Measurements from ENCODE around the gene PHF24.

The PHF24 gene

DNA sequence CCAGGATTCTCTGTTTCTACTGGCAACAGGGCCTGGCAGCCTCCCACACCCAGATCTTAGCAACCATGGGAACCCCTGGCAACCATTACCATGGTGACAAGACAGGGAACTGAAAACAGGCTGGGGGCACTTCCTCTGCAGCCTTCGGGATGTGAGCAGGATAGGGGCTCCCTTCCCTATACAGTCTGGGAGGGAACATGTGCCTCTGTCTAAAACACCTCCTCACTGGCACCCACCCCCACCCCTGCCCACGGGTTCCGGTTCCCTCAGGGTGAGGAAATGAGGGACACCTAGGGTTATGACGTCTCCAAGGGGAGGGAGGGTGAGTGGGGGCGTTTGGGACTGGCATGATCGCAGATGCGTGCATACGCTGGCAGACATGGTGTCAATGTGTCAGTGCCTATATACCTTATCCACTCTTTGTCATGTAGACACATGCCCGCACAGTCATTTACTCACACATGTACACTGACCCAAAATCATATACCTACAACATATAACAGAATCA is 28.5 kb downstream of the PHF24 start:
- H3K36me3 ChIP-seq, result no peaks in the 10 kb centered on the region
- TF ChIP-seq, protein P1, sequence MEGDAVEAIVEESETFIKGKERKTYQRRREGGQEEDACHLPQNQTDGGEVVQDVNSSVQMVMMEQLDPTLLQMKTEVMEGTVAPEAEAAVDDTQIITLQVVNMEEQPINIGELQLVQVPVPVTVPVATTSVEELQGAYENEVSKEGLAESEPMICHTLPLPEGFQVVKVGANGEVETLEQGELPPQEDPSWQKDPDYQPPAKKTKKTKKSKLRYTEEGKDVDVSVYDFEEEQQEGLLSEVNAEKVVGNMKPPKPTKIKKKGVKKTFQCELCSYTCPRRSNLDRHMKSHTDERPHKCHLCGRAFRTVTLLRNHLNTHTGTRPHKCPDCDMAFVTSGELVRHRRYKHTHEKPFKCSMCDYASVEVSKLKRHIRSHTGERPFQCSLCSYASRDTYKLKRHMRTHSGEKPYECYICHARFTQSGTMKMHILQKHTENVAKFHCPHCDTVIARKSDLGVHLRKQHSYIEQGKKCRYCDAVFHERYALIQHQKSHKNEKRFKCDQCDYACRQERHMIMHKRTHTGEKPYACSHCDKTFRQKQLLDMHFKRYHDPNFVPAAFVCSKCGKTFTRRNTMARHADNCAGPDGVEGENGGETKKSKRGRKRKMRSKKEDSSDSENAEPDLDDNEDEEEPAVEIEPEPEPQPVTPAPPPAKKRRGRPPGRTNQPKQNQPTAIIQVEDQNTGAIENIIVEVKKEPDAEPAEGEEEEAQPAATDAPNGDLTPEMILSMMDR (IDR thresholded peaks at IDR 0.05; ENCODE audit: low read depth, low read length), result no peak
- peaks cover 23% of the 10 kb centered on the region for H3K4me1 ChIP-seq
- no peaks in the 10 kb centered on the region for H3K9me3 ChIP-seq
- DNase-seq, result peak; percentile 70
- H3K4me3 ChIP-seq (ENCODE audit: low read depth, low read length), result peak overlapping the region; percentile 20; the same call in 1 of the 2 replicates
- H3K27me3 ChIP-seq, result no peaks in the 10 kb centered on the region

DNA sequence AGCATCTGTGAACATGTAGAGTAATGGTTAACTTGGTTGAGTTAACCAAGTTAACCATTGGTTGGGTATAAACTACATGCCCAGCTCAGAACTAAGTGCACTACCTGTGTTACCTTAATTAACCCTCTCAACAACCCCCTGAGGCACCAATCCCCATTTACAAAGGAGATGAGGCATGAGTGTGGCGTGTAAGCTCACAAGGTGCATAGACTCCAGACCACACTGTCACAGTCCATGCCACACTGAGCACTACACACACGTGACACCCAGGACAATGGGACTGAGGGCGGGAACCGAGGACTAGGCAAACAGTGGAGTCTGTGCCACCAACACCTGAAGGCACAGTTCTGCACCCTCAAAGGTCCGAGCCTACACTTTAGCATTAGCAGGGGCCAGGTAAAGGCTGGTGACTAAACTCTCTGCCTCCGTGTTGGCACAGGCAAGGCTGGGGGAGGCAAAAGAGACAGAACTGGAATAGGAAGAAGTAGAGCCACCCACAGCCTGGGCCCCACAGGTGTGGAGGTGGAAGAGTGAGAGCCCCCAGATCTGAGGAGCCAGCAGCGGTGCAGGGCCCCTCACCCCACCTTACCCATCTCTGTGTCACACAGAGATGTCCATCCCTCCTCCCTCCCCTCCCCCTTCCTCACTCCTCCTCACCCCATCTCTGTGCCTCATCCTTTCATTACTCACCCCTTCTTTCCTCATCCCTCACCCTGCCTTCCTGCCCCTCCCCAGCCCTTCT is 29.2 kb downstream of the PHF24 start:
- H3K27me3 ChIP-seq, result no peaks in the 10 kb centered on the region
- H3K36me3 ChIP-seq, result no peaks in the 10 kb centered on the region
- no peak overlapping the region for H3K4me3 ChIP-seq (ENCODE audit: low read depth, low read length)
- TF ChIP-seq, protein P1 (IDR thresholded peaks at IDR 0.05; ENCODE audit: low read depth, low read length), result no peak
- H3K4me1 ChIP-seq, result peaks cover 29% of the 10 kb centered on the region
- DNase-seq, result no peak
- no peaks in the 10 kb centered on the region for H3K9me3 ChIP-seq

DNA sequence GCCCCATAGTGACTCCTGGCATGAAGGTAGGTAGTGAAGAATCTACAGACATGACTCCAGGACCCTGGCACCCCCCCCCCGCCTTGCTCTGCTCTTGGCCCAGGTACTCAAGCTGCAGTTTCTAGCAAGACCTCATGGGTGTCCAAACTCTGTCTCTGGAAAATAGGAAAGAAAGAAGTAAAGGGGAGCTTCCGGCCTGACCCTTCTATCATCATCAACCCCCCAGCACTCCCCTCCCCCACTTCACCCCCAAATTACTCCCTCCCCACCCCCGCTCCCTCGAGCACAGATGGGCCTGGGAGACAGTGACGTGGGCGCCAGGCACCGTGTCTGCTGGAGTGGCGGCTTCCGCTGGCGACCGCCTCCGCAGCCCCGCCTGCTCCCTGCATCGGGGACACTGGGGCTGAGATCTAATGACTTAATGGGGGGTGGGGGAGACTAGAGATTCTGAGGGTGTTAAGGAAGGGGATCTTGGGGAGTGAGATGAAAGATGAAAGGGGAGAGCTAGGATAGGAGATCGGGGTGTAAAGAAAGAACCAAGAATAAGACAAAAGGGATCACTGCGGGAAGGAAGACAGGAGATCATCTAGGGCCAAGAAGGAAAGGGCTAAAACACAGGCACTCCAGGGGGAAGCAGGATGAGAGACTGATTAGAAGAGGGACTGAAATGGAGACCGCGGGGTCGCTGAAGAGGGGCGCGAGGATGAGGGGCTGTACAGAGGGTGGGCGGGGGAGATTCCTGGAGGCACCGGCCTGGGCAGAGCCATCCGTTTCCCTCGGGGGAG is 30.3 kb downstream of the PHF24 start:
- H3K27me3 ChIP-seq, result no peaks in the 10 kb centered on the region
- peak; percentile 42 for DNase-seq
- no peaks in the 10 kb centered on the region for H3K9me3 ChIP-seq
- no peaks in the 10 kb centered on the region for H3K36me3 ChIP-seq
- peaks cover 39% of the 10 kb centered on the region for H3K4me1 ChIP-seq
- TF ChIP-seq, protein P1 (IDR thresholded peaks at IDR 0.05; ENCODE audit: low read depth, low read length), result no peak
- peak overlapping the region; percentile 76 for H3K4me3 ChIP-seq (ENCODE audit: low read depth, low read length)

DNA sequence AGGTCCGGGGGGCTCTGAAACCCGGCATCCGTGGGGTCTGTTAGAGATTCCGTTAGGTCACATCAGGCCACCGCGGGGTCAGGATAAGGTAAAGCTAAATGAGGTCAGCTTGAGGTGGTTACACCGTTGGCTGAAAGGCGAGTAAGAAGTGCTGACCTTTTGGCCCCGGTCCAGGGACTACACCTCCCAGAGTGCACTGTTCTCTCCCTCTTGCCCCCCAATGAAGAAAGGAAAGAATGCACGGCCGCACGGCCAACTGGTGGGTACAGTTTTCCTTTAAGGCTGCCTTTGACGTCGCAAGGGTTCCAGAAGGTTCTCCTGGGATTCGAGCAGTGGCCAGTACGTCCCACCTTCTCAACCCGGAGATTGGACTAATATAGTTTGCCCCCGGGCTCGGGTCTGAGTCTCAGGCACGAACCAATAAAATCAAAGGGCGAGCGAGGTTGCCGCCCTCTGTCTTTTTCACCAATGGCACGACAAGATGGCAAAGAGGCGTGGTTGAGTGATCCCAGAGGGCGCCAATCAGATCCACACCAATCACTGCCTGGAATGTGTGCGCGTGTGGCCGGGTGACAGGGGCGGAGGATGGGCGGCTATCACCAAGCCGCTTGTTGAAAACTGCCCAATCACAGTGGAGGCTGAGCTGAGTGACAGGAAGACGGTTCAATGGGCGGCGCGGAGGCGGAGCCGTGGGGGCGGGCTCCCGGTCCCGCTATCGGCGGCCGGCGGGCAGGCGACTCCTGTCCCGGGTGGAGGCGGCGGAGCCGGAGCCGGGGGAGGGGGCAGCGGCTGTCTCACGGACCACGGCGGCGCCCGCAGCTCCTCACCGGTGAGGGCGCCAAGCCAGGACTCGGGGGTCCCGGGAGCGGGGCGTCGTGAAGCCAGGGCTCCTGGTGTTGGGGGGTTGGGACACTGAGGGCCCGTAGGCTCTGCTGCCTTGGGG is 31.2 kb downstream of the PHF24 start, which contains the start of gene DNAJB5:
Gene DNAJB5 (plus strand): TSS at position 743 of the 943 bp plus-strand sequence. CDS start 886 bp downstream, outside the sequence.
- H3K4me1 ChIP-seq, result peaks cover 46% of the 10 kb centered on the region
- peak within 1 kb of the TSS; percentile 82 for H3K4me3 ChIP-seq (ENCODE audit: low read depth, low read length)
- no peaks in the 10 kb centered on the region for H3K36me3 ChIP-seq
- TF ChIP-seq, protein P1 (IDR thresholded peaks at IDR 0.05; ENCODE audit: low read depth, low read length), result no peak
- H3K9me3 ChIP-seq, result no peaks in the 10 kb centered on the region
- DNase-seq, result peak; percentile 98
- H3K27me3 ChIP-seq, result no peaks in the 10 kb centered on the region

DNA sequence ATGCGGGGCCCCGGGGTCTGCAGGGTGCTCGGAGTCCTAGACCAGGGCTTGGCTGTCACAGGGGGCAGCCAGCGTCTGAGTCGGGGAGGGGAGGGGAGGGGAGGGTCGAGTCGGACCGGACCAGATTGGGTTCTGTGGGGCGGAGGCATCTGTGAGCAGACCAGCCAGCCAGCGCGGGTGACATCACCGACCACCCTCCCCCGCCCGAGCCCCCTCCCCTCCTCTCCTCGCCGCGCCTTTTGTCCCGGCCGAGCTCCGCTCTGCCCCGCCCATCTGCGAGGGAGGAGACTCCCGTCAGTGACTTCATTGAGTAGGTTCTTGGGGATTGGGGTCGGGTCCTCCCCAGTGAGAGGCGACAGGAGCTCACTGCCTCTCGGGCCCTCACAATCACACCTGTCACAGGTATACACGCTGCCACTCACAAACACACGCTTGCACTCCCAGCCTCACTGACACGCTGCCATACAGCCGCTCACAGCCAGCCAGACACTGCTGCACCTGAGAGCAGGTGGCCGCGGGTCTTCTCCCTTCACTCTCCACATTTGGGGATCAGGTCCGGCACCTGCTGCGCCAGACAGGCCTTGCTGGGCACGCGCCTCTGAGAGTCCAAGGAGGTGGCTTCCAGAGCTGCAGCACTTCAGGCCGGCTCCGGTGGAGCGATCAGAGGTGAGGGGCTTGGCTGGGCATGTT is 32.0 kb downstream of the PHF24 start:
- TF ChIP-seq, protein P1 (IDR thresholded peaks at IDR 0.05; ENCODE audit: low read depth, low read length), result no peak
- no peaks in the 10 kb centered on the region for H3K27me3 ChIP-seq
- peaks cover 47% of the 10 kb centered on the region for H3K4me1 ChIP-seq
- no peaks in the 10 kb centered on the region for H3K9me3 ChIP-seq
- peak; percentile 74 for DNase-seq
- no peaks in the 10 kb centered on the region for H3K36me3 ChIP-seq
- peak overlapping the region; percentile 82 for H3K4me3 ChIP-seq (ENCODE audit: low read depth, low read length)
